H1 (cell line): ENCODE results near the gene PAPOLA. TPM values are rescaled to one million over a fixed set of nuclear protein-coding genes. Genes with fewer than 3 reads are reported as not detected.

Source experiments
- CTCF ChIA-PET: fragments of 300-600 bp; sonication (Branson Sonifier 250); formaldehyde crosslinking; loops from one replicate; lab custom pipeline; 2021; ENCODE audit not compliant: partially characterized antibody; lab: Charles Lee
- POLR2A ChIA-PET: fragments of 300-600 bp; sonication (Branson Sonifier 250); formaldehyde crosslinking; loops from one replicate; lab custom pipeline; 2021; ENCODE audit warnings: inconsistent platforms; ENCODE audit not compliant: partially characterized antibody; lab: Charles Lee
- DNase-seq, 2 experiments: peaks; one replicate each; pipeline versions ENCODE4 v3.0.0 to v3.0.0-alpha.2; 2010 to 2022; ENCODE audit warnings: low spot score in 2 of 2, low read depth in 1 of 2, mixed read lengths in 1 of 2
- FAIRE-seq: peaks from 2 replicates; lab custom pipeline; 2011; peaks lifted over from hg19 to GRCh38; lab: Jason Lieb, UNC
- H2AFZ ChIP-seq: 2 replicates; pipeline ENCODE4 v1.8.1; 2012; ENCODE audit warnings: low read length, inconsistent platforms
- H2AK5ac ChIP-seq: 2 replicates; pipeline ENCODE4 v1.6.1; 2013; ENCODE audit warnings: low read depth, low read length
- H2BK120ac ChIP-seq: replicated peaks from 2 replicates; pipeline ENCODE3; 2013; ENCODE audit warnings: low read depth, low read length, inconsistent platforms
- H2BK12ac ChIP-seq: 2 replicates; pipeline ENCODE4 v1.6.1; 2013; ENCODE audit warnings: low read depth, low read length
- H2BK15ac ChIP-seq: 2 replicates; pipeline ENCODE4 v1.6.1; 2013; ENCODE audit warnings: low read length
- H2BK20ac ChIP-seq: 2 replicates; pipeline ENCODE4 v1.6.1; 2013; ENCODE audit warnings: low read length
- H2BK5ac ChIP-seq: 2 replicates; pipeline ENCODE4 v1.6.1; 2013; ENCODE audit warnings: low read depth, low read length
- H3K14ac ChIP-seq: 2 replicates; pipeline ENCODE4 v1.6.1; 2013; ENCODE audit warnings: inconsistent platforms; ENCODE audit not compliant: insufficient read length
- H3K18ac ChIP-seq: 2 replicates; pipeline ENCODE4 v1.6.1; 2013; ENCODE audit warnings: low read length; ENCODE audit errors: extremely low read depth
- H3K23ac ChIP-seq: 2 replicates; pipeline ENCODE4 v1.6.1; 2013; ENCODE audit warnings: inconsistent platforms; ENCODE audit not compliant: insufficient read length
- H3K23me2 ChIP-seq: 2 replicates; pipeline ENCODE4 v1.6.1; 2013; ENCODE audit warnings: low read depth, low read length
- H3K27ac ChIP-seq: 2 replicates; pipeline ENCODE4 v1.6.1; 2011; ENCODE audit warnings: low read depth, low read length, inconsistent platforms
- H3K27me3 ChIP-seq, 4 experiments: replicated peaks in 1 of 4; 1 replicate in 1 of 4; 2 replicates in 3 of 4; pipeline versions ENCODE4 v1.6.1 to v1.8.1; 2011 to 2013; ENCODE audit warnings: low read length in 3 of 4, mild to moderate bottlenecking in 3 of 4, inconsistent platforms in 2 of 4, mixed read lengths in 2 of 4, moderate library complexity in 1 of 4; ENCODE audit not compliant: control insufficient read depth in 3 of 4, insufficient read depth in 3 of 4; ENCODE audit errors: extremely low read depth in 1 of 4
- H3K36me3 ChIP-seq, 4 experiments: 2 replicates each; pipeline versions ENCODE4 v1.6.1 to v1.8.1; 2011 to 2013; ENCODE audit warnings: mild to moderate bottlenecking in 4 of 4, low read length in 3 of 4, moderate library complexity in 2 of 4, control low read depth in 1 of 4, inconsistent platforms in 1 of 4; ENCODE audit not compliant: insufficient read depth in 4 of 4, control insufficient read depth in 2 of 4
- H3K4ac ChIP-seq: replicated peaks from 2 replicates; pipeline ENCODE3; 2013; ENCODE audit warnings: low read length, low read depth, mixed read lengths, inconsistent platforms; ENCODE audit not compliant: insufficient read length
- H3K4me1 ChIP-seq, 4 experiments: replicated peaks in 1 of 4; 1 replicate in 1 of 4; 2 replicates in 3 of 4; pipeline versions ENCODE4 v1.6.1 to v1.8.1; 2011 to 2013; ENCODE audit warnings: low read length in 3 of 4, inconsistent platforms in 2 of 4, mixed read lengths in 1 of 4; ENCODE audit not compliant: insufficient read depth in 4 of 4, control insufficient read depth in 3 of 4
- H3K4me2 ChIP-seq, 2 experiments: 2 replicates each; pipeline versions ENCODE4 v1.6.1 to v1.8.1; 2011 to 2013; ENCODE audit warnings: low read depth in 2 of 2, low read length in 2 of 2, control low read depth in 1 of 2, inconsistent platforms in 1 of 2, mild to moderate bottlenecking in 1 of 2; ENCODE audit not compliant: insufficient read depth in 1 of 2
- H3K4me3 ChIP-seq, 4 experiments: fragments of 200-600, 300-600 bp in 1 of 4; sonication (generic), shearing (Covaris generic), sonication (Bioruptor Twin) in 1 of 4; 2 replicates each; pipeline versions ENCODE4 v1.5.1 to v1.8.1; 2011 to 2016; ENCODE audit warnings: low read length in 4 of 4, low read depth in 3 of 4, control low read depth in 2 of 4, inconsistent platforms in 2 of 4, mild to moderate bottlenecking in 2 of 4, mixed read lengths in 1 of 4, moderate library complexity in 1 of 4; ENCODE audit not compliant: insufficient read depth in 2 of 4; ENCODE audit errors: extremely low read depth in 1 of 4
- H3K56ac ChIP-seq: replicated peaks from 2 replicates; pipeline ENCODE3; 2013; ENCODE audit warnings: low read depth, mild to moderate bottlenecking, mixed read lengths, low read length, inconsistent platforms; ENCODE audit not compliant: insufficient read length
- H3K79me1 ChIP-seq: 2 replicates; pipeline ENCODE4 v1.6.1; 2013; ENCODE audit warnings: low read depth, low read length, control low read depth
- H3K79me2 ChIP-seq, 2 experiments: 2 replicates each; pipeline versions ENCODE4 v1.6.1 to v1.8.1; 2012 to 2013; ENCODE audit warnings: low read length in 2 of 2, mild to moderate bottlenecking in 2 of 2, inconsistent platforms in 1 of 2; ENCODE audit not compliant: insufficient read depth in 2 of 2, control insufficient read depth in 1 of 2
- H3K9ac ChIP-seq, 4 experiments: replicated peaks in 1 of 4; 1 replicate in 1 of 4; 2 replicates in 3 of 4; pipeline versions ENCODE4 v1.6.1 to v1.8.1; 2011 to 2013; ENCODE audit warnings: low read depth in 3 of 4, low read length in 3 of 4, control low read depth in 2 of 4, mild to moderate bottlenecking in 2 of 4, moderate library complexity in 2 of 4, inconsistent platforms in 1 of 4; ENCODE audit errors: extremely low read depth in 1 of 4
- H3K9me3 ChIP-seq, 2 experiments: 2 replicates each; pipeline versions ENCODE4 v1.6.1 to v1.8.1; 2012 to 2013; ENCODE audit warnings: mild to moderate bottlenecking in 2 of 2, moderate library complexity in 2 of 2, control low read depth in 1 of 2, inconsistent platforms in 1 of 2, low read depth in 1 of 2, low read length in 1 of 2, mixed read lengths in 1 of 2; ENCODE audit not compliant: insufficient read depth in 2 of 2
- H4K20me1 ChIP-seq, 2 experiments: replicated peaks in 1 of 2; 2 replicates each; pipeline versions ENCODE3 to v1.8.1; 2011 to 2013; ENCODE audit warnings: inconsistent platforms in 2 of 2, low read length in 2 of 2, mild to moderate bottlenecking in 1 of 2; ENCODE audit not compliant: insufficient read depth in 2 of 2, control insufficient read depth in 1 of 2
- H4K5ac ChIP-seq: 2 replicates; pipeline ENCODE4 v1.6.1; 2013; ENCODE audit warnings: low read length, low read depth, mixed read lengths, inconsistent platforms; ENCODE audit not compliant: insufficient read length
- H4K8ac ChIP-seq: 2 replicates; pipeline ENCODE4 v1.8.0; 2013; ENCODE audit warnings: mild to moderate bottlenecking, moderate library complexity, low read length, inconsistent platforms; ENCODE audit not compliant: insufficient read depth; ENCODE audit errors: extremely low read depth
- H4K91ac ChIP-seq: replicated peaks from 2 replicates; pipeline ENCODE3; 2013; ENCODE audit warnings: low read length, mixed read lengths, inconsistent platforms; ENCODE audit not compliant: insufficient read length
- ATF3 ChIP-seq: IDR thresholded peaks from 2 replicates; pipeline ENCODE4 v1.6.1; 2011; ENCODE audit warnings: low read depth, mild to moderate bottlenecking, low read length; ENCODE audit not compliant: insufficient read depth
- BRCA1 ChIP-seq: IDR thresholded peaks from 2 replicates; pipeline ENCODE4 v1.6.1; 2012; ENCODE audit warnings: low read depth, low read length, improper control_type of control experiment
- CHD2 ChIP-seq: IDR thresholded peaks from 2 replicates; pipeline ENCODE4 v1.6.1; 2012; ENCODE audit warnings: low read length, improper control_type of control experiment
- CTBP2 ChIP-seq: IDR thresholded peaks from 2 replicates; pipeline ENCODE4 v1.7.0; 2011; ENCODE audit warnings: borderline replicate concordance, mild to moderate bottlenecking, moderate library complexity, mixed read lengths, low read length; ENCODE audit not compliant: insufficient read depth, insufficient read length
- EGR1 ChIP-seq: IDR thresholded peaks from 2 replicates; pipeline ENCODE4 v1.6.1; 2011; ENCODE audit warnings: low read depth, low read length, borderline replicate concordance
- EZH2 ChIP-seq: fragments of 200-600 bp; sonication (generic); IDR thresholded peaks from 2 replicates; pipeline ENCODE4 v1.7.1; 2012; ENCODE audit warnings: low read depth, mild to moderate bottlenecking, moderate library complexity, low read length, inconsistent platforms; ENCODE audit not compliant: severe bottlenecking
- FOSL1 ChIP-seq: IDR thresholded peaks from 2 replicates; pipeline ENCODE4 v1.6.1; 2011; ENCODE audit warnings: mild to moderate bottlenecking, low read depth, low read length, moderate library complexity; ENCODE audit not compliant: insufficient read depth
- GABPA ChIP-seq: IDR thresholded peaks from 2 replicates; pipeline ENCODE4 v1.6.1; 2011; ENCODE audit warnings: mild to moderate bottlenecking, low read length, moderate library complexity, borderline replicate concordance; ENCODE audit not compliant: insufficient read depth
- NRF1 ChIP-seq: IDR thresholded peaks from 2 replicates; pipeline ENCODE4 v1.6.1; 2011; ENCODE audit warnings: mild to moderate bottlenecking, low read depth, low read length, improper control_type of control experiment
- RFX5 ChIP-seq: IDR thresholded peaks from 2 replicates; pipeline ENCODE4 v1.6.1; 2011; ENCODE audit warnings: low read depth, low read length, improper control_type of control experiment, borderline replicate concordance
- RXRA ChIP-seq: IDR thresholded peaks from 2 replicates; pipeline ENCODE4 v1.6.1; 2011; ENCODE audit warnings: low read depth, mild to moderate bottlenecking, low read length, moderate library complexity; ENCODE audit not compliant: insufficient read depth
- SIRT6 ChIP-seq: IDR thresholded peaks from one replicate; pipeline ENCODE4 v1.7.1; 2012; ENCODE audit warnings: low read length, inconsistent platforms
- SP4 ChIP-seq: IDR thresholded peaks from 2 replicates; pipeline ENCODE4 v1.6.1; 2012; ENCODE audit warnings: low read length, inconsistent platforms
- WGBS, 2 experiments: shearing (Covaris generic) in 1 of 2; methylation state at CpG; one replicate each; pipeline versions ENCODE4 v1.1.6 to v1.1.7; 2013 to 2015; ENCODE audit warnings: low lambda C conversion rate in 2 of 2, mixed read lengths in 2 of 2, inconsistent platforms in 1 of 2, low coverage in 1 of 2, missing lambda C conversion rate in 1 of 2; ENCODE audit not compliant: insufficient replicate concordance in 2 of 2, insufficient coverage in 1 of 2, insufficient read length in 1 of 2; ENCODE audit errors: extremely low coverage in 1 of 2, missing lambda C conversion rate in 1 of 2; 5-methylcytosine and 5-hydroxymethylcytosine counted together
- polyA plus RNA-seq, 7 experiments: library from polyadenylated mRNA; depleted of rRNA in 3 of 7; stranded (reverse) in 5 of 7; unstranded in 2 of 7; fragments of >200 nt in 5 of 7; fragments of 200-250 nt in 2 of 7; gene quantifications; 1 replicate in 5 of 7; 2 replicates in 1 of 7; 4 replicates in 1 of 7; pipeline versions ENCODE4 v1.2.1 to v1.2.3, GENCODE V29; 2011 to 2013; ENCODE audit warnings: missing spikeins in 2 of 7, mixed read lengths in 2 of 7
- total RNA-seq: library from RNA; stranded (reverse); fragmentation: NEBNext Ultra II Directional; extraction: Animal tissue kit (Norgen Biotek cat#: 25700); gene quantifications from 2 replicates; pipeline ENCODE4 v1.2.1, GENCODE V29; 2021

PAPOLA gene
- total and polyA plus RNA-seq, 2 of the 8 experiments (the other 6 are each of a cell fraction or from before 2014, with no cell fraction given) = 163 to 239 TPM

DNA sequence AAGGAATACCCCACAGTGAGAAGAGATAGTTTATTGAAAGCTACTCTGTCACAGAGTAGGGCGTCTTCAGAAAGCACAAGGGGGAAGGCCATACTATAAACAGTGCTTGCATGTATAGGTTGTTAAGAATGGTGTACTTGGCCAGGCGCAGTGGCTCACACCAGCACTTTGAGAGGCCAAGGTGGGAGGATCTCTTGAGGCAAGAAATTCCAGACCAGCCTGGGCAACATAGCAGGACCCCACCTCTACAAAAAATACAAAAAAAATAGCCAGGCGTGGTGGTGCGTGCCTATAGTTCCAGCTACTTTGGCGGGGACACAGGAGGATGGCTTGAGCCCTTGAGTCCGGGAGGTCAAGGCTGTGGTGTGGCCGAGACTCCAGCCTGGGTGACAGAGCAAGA lies 38.0 kb upstream of the PAPOLA start (continued):
- TF ChIP-seq CHD2 = no peak

DNA sequence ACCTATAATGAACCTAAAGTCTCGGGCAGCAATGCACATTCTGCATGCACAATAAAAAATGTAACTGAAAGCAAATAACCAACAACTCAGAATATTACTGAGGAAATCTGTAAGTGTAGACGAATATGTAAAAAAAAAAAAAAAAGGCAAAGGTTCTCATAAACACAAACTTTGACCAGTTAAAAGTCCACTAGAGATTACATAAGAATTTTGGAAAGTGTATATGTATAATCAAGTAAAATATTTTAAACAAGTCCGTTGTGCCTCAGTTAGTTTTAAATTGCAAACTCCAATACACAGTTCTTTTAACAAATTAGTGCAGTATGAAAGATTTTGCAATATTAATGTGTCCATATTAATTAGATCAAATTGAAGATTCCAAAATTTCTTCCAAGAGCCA lies 35.3 kb upstream of the PAPOLA start:
- FAIRE-seq = no peak
- H4K5ac ChIP-seq = no peak overlapping the region
- no peak overlapping the region for H3K18ac ChIP-seq
- H4K91ac ChIP-seq = no peak overlapping the region
- no peaks in the 10 kb centered on the region for H3K36me3 ChIP-seq
- no peak overlapping the region for H3K4me2 ChIP-seq
- no peak overlapping the region for H3K9ac ChIP-seq
- H3K9me3 ChIP-seq = no peaks in the 10 kb centered on the region
- H2AK5ac ChIP-seq = no peak overlapping the region
- H2BK5ac ChIP-seq = no peak overlapping the region
- no peak overlapping the region for H3K4ac ChIP-seq
- peaks cover 0 to 4% (median under 1%) of the 10 kb centered on the region in 4 experiments; a peak in 3 of 7 replicates for H3K4me1 ChIP-seq
- CTCF ChIA-PET = no interaction called here
- no peak overlapping the region for H3K14ac ChIP-seq
- no peak overlapping the region for H3K23ac ChIP-seq
- no peak overlapping the region for H2AFZ ChIP-seq
- no peak overlapping the region for H2BK20ac ChIP-seq
- POLR2A ChIA-PET = no interaction called here
- no peaks in the 10 kb centered on the region for H4K20me1 ChIP-seq
- no peaks in the 10 kb centered on the region for H3K79me1 ChIP-seq
- H2BK120ac ChIP-seq = no peak overlapping the region
- H3K27ac ChIP-seq = no peak overlapping the region
- H2BK15ac ChIP-seq = no peak overlapping the region
- H2BK12ac ChIP-seq = no peak overlapping the region
- no peak overlapping the region for H3K4me3 ChIP-seq
- DNase-seq = no peak
- no peaks in the 10 kb centered on the region for H3K23me2 ChIP-seq
- no peaks in the 10 kb centered on the region for H3K79me2 ChIP-seq
- H3K27me3 ChIP-seq = no peaks in the 10 kb centered on the region
- WGBS, 2 experiments = 89% methylated on average over 3 of the region's 3 CpGs; no CpG with 5 or more reads in 1 of the 2 experiments
- no peak overlapping the region for H4K8ac ChIP-seq
- no peak overlapping the region for H3K56ac ChIP-seq
- TF ChIP-seq ATF3 (no peak), RFX5 (no peak), NRF1 (no peak), BRCA1 (no peak), CTBP2 (no peak), EZH2 (no peak), FOSL1 (no peak), GABPA (no peak), SIRT6 (no peak), EGR1 (no peak), SP4 (no peak), RXRA (no peak)
